HG02884 (cell line): ENCODE data around the gene PDE8A.
A peak's percentile ranks its signal among the peaks of the same experiment; 100 is the strongest.
"Not testable (repeated sequence)": the region's sequence is repeated elsewhere in the genome, so short reads cannot be mapped to it uniquely, and the experiment has no call there.

ENCODE experiments used
- ATAC-seq: cut with Tn5 transposase; IDR thresholded peaks from one replicate; pipeline ENCODE4 v1.9.1; 2021; ENCODE audit warnings: mild to moderate bottlenecking, moderate library complexity; ENCODE audit not compliant: unreplicated experiment

The PDE8A gene

DNA sequence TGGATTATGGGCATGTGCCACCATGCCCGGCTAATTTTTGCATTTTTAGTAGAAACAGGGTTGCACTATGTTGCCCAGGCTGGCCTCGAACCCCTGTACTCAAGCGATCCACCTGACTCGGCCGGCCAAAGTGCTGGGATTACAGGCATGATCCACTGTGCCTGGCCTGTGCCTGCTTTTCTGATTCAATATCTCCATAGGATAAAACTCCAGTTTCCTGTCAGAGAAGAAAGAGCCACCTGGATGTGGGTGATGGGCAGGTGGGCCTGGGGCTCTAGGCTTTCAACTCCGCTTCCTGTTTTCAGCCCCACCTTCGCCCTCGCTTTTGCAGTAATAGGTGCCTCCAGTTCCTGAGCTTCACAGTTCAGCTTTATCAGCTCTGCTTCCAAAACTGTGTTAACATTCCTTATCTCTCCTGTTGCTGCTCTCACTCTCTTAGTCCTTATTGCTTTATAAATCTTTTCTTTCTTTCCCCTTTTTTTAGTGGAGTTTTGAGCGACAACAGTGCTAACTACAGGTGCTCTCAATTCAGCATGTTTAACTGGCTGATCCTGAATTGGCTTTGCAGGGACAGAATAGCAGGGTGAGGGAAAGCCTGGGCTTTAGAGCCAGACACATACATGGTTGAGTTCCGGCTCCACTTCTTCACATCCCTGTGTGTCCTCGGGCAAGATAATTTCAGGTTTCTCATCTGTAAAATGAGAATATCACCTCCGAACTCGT is 21.1 kb upstream of the PDE8A start:
- no peak for ATAC-seq

- ATAC-seq, result no peak
Observed at GRCh38 chr15:84961114-84961452, 20.6 kb upstream of the PDE8A start.

DNA sequence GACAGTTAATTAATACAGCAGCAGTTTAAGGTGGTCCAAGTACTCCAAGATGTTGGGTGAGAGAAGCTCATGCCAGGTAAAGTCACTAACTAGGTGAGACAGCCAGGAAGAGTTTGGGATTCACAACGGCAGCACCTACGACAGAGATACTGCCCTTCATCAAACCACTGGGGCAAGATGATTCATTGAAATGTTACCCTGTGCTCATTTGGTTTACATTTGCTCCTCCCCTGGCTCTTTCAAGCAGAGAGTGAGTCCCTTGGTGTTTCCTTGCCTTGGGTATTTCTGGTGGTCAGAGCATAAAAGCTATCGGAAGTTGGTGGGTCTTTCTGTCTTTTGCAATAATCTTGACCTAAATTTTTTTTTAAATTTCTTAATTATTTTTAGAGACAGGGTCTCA is 19.9 kb upstream of the PDE8A start:
- ATAC-seq, result no peak

DNA sequence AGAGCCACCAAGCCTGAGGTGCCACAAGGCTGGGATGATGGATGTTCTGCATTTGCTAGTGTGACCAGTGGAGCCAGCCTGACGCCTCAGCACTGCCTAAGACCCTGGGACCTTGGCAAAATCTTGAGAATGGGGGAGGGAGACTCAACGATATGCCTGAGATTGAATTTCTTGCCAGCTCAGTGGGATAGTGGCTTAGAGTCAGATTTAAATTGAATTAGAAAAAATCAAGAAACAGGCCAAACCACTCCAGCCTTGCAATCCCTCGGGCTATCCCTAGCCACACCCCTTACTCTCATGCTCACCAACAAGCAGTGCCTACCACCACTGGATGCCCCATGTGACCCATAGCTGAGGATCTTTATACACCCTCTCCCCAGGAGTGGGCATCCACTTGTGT is 18.7 kb upstream of the PDE8A start:
- ATAC-seq, result no peak

GRCh38 chr15:84967380-84967779 is 14.3 kb upstream of the PDE8A start:
- ATAC-seq, result no peak

DNA sequence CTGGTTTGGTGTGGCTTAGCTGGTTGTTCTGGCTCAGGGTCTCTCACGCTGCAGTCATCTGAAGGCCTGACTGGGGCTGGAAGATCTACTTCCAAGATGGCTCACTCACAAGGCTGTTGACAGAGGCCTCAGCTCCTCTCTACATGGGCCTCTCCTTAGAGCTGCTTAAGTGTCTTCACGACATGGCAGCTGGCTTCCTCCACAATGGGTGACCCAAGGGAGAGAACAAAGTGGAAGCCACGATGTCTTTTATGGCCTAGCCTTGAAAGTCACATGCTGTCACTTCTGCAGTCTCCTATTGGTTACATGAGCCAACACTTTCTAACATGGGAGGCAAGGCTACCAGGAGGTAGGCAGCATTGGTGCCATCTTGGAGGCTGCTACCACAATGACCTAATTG is 13.4 kb upstream of the PDE8A start:
- no peak for ATAC-seq

- ATAC-seq, result no peak
Observed at GRCh38 chr15:84969257-84969656, 12.4 kb upstream of the PDE8A start.

DNA sequence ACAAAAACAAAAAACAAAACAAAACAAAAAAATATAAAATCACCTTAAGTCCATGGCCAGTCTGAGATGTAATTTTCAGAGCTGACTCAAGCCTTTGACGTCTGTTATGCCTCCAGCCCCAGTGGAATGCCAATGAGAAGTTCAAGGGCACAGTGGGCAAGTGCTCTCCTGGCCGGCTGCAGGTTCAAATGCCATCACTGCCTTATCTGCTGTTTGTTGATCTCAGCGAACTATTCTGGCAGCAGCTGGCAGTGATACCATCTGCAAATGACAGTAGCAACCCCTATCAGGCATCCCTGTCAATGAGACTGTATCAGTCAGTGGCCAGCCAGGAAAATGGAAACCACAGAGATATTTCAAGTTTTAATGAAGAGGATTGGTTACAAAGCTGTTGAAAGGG is 10.8 kb upstream of the PDE8A start:
- ATAC-seq, result no peak

GRCh38 chr15:84973492-84974460 is 7.9 kb upstream of the PDE8A start:
- ATAC-seq, result no peak

DNA sequence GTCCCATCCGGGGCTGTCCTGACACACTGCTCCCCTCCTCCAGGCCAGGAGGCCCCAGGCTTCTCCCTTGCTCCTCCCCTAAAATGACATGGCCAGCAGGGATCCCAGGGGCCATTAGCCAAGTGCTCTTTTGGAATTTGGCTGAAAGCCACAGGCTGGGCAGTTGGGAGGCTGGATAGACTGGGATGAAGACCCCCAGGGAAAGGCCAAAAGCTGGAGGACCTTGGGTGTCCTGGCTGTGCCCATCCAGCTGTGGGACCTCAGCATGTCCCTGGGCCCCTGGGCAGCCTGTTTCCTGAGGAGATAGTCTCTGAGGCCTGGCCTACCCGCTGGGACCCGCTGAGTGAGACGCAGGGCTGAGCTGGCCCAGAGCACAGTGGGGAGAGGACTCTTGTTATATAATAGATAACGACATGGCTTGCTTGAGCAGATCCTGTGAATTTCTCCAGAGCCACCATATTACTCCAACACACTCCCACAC is 5.7 kb upstream of the PDE8A start:
- ATAC-seq, result no peak

DNA sequence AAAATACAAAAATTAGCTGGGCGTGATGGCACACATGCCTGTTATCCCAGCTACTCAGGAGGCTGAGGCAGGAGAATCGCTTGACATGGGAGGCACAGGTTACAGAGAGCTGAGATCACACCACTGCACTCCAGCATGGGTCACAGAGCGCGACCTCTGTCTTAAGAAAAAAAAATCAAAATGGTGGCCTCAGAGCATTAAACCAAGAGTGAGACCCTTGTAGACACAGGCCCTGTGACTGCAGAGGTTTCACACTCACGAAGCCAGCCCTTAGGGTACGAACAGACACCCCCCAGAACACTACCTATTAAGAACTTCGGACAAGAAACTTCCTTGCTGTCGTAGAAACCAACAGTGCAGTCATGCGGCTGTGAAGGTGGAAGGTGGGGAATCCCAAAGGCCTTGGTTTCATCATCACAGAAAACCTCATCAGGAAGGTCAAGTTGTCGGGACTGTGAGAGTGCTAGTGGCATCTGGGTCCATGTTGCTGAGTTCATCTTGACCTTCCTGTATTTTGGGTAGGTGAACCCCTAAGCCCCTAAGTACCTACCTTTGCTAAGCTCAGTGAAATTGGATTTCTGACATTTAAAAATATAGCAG is 4.8 kb upstream of the PDE8A start:
- ATAC-seq, result no peak

DNA sequence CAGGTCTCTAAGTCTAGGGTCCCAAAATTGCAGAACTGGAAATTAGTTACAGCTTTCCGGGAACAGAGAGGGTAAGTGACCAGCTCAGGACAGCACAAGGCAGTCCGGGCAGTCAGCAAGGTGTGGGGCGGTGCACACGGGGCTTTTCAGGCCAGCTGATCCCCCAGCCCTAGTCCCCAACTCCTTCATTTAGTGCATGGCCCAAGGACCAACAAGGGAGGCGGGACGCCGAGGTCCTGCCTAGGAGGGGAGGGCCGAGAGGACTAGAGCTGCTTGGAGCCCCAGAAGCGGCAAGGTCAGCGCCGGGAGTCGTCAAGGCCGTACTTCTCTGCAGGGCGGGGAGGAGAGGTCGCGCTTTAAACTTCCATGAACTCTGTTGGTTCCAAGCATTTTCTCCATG is 2.0 kb upstream of the PDE8A start:
- ATAC-seq, result no peak

DNA sequence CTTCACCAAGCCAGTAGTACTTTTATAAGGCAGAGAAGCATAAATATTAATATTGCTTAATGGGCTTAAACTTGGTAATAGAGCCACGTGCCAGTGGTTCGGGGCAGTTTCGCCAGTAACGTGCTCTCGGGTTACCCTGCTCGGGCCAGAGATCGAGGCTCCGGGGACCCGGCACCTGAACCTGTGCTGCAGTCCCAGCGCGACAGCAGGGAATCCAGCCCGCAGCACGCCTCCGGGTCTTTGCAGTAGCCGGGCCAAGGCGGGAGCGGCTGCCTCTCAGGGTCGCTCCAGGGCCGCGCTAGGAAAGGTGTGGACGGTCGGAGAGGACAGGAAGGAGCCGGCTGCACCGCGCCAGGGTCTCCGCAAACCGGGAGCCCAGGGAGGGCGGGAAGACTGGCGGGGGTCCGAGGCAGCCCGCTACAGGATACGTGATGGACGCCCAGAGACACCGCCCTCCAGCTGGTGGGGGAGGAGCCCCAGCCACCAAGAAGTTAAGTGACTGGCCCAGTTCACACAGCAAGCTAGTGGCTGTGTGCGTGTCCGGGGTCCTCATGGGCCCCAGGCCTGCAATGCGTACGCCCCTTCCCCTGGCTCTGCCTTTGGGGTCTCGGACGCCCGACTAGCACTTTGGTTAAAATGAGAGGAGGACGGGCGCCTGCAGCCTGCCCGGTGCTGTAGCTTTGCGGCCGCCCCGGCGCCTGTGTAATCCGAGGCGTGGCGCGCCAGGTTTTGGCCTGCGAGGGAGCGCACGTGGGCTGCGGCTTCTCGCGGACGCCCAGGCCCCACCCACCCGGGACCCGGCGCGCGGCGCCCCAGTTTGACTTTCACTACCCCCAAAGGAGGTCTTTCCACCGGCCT is 1.2 kb upstream of the PDE8A start:
- ATAC-seq, result peak; percentile 47

- peak; percentile 67 for ATAC-seq
Observed at GRCh38 chr15:84981054-84981710, 474 bp upstream of the PDE8A start.

GRCh38 chr15:84982301-84982920 is 755 bp downstream of the PDE8A start:
- ATAC-seq, result no peak

DNA sequence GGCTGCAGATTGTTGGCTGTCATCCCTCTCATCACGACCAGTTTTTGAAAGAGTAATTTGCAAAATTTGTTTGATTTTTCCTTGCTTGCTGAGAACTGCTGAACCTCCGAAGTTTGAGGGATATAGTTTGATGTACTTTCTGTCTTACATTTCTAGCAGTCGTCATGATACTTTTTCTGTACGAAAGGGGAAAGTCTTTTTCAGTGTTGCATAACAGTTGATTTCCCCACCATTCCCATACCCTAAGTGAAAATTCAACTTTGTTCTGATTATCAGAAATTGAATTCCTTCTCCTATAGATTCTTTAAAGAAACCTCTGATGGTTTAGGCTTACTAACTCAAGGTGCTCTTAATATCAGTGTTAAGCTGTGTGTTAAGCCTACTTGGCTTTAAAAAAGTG is 1.6 kb downstream of the PDE8A start:
- ATAC-seq, result no peak

DNA sequence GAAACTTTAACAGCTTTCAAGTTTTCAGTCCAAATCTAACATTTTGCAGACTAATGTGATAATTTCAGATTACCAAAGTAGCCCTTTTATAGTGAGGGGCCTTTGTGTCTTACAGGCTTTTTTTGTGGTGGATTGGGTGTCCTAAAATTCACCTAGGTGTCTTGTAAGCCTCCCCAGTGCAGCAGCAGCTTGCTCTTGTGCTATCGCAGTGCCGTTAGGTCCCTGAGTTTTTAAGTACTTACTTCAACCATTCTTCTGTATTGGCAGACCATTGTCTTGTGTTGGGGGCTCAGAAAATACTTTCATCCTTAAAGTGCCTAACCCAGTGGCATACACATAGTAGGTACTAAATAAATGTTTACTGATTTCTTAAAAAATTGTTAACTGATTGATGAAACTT is 2.1 kb downstream of the PDE8A start:
- no peak for ATAC-seq

DNA sequence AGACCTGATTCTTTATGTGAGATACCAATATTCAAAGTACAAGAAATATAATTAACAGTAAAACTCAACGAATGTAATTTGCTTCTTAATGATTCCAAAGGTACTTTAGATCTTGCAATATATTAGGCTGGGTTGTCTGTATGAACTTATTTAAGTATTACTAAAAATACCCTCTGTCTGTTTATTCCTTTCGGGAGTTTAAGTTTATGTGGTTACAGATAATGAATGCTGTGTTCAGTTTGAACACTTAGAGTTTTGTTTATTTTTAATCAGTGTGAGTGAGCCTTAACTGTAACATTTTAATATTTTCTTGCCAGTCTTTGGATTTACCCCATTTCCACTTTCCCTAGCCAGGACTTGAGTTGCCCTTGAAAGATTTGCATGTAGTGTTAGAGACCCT is 3.5 kb downstream of the PDE8A start:
- no peak for ATAC-seq

DNA sequence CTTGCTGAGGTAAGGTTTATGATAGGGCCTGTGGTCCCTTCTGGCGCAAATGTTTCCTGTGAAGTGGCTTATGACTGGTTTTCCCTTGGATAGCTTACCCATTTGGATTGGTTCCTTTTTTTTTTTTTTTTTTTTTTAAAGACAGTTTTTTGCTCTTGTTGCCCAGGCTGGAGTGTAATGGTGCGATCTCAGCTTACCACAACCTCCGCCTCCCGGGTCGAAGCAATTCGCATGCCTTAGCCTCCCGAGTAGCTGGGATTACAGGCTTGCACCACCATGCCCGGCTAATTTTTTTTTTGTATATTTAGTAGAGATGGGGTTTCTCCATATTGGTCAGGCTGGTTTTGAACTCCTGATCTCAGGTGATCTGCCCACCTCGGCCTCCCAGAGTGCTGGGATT is 5.7 kb downstream of the PDE8A start:
- ATAC-seq, result not testable (repeated sequence)
